ENCODE results near the gene GRIA1.

GRIA1 gene

GRCh38 chr5:153456993-153457392, 33.5 kb upstream of the GRIA1 start:
- Histone ChIP-seq H3K27me3 (ENCODE audit: control insufficient read depth in 1 of 2, insufficient read depth in 1 of 2, low read length in 2 of 2) (no peaks in the 10 kb centered on the region), H2BK12ac (ENCODE audit: low read length in 2 of 2) (no peak overlapping the region)

GRCh38 chr5:153458268-153458667, 32.2 kb upstream of the GRIA1 start:
- Histone ChIP-seq H3K23ac (ENCODE audit: low read length in 2 of 2) (no peak overlapping the region), H2AFZ (ENCODE audit: low read depth, low read length) (no peak overlapping the region), H3K9me3 (ENCODE audit: control insufficient read depth, low read length) (no peaks in the 10 kb centered on the region), H3K14ac (ENCODE audit: low read length in 2 of 2) (no peak overlapping the region), H3K4me1 (ENCODE audit: control insufficient read depth, insufficient read depth, low read depth, low read length) (no peaks in the 10 kb centered on the region), H3K9ac (ENCODE audit: low read length) (no peak overlapping the region), H3K4ac (ENCODE audit: low read depth in 1 of 2, low read length in 2 of 2) (peak overlapping the region in 1 of 2 experiments; percentile 51), H3K4me3 (ENCODE audit: insufficient read depth in 1 of 2, low read depth in 1 of 2, low read length in 2 of 2) (no peak overlapping the region), H3K79me1 (replicated peaks; ENCODE audit: low read length, poor library complexity, severe bottlenecking) (no peaks in the 10 kb centered on the region), H2BK120ac (ENCODE audit: low read depth, low read length) (no peak overlapping the region), H4K8ac (ENCODE audit: low read length) (no peak overlapping the region), H2BK15ac (ENCODE audit: low read depth, poor library complexity, severe bottlenecking) (no peak overlapping the region), H3K27ac (ENCODE audit: low read length, poor library complexity, severe bottlenecking) (no peak overlapping the region), H2BK5ac (ENCODE audit: low read depth, low read length, poor library complexity, severe bottlenecking) (no peak overlapping the region), H3K18ac (ENCODE audit: low read depth in 1 of 2, low read length in 2 of 2) (no peak overlapping the region), H4K91ac (ENCODE audit: low read length) (no peak overlapping the region), H2BK12ac (ENCODE audit: low read length in 2 of 2) (no peak overlapping the region), H3K4me2 (ENCODE audit: low read length, poor library complexity, severe bottlenecking) (no peak overlapping the region), H3K36me3 (ENCODE audit: control insufficient read depth in 1 of 2, insufficient read depth in 2 of 2, low read depth in 1 of 2, low read length in 2 of 2) (no peaks in the 10 kb centered on the region), H3K27me3 (ENCODE audit: control insufficient read depth in 1 of 2, insufficient read depth in 1 of 2, low read length in 2 of 2) (no peaks in the 10 kb centered on the region), H2AK5ac (ENCODE audit: low read length, severe bottlenecking) (no peak overlapping the region)
- DNase-seq: no peak

More at GRCh38 chr5:153456993-153457392, 33.5 kb upstream of the GRIA1 start:
- H3K4me2 ChIP-seq (ENCODE audit: low read length, poor library complexity, severe bottlenecking): no peak overlapping the region
- no peak overlapping the region for H2BK120ac ChIP-seq (ENCODE audit: low read depth, low read length)
- H3K27ac ChIP-seq (ENCODE audit: low read length, poor library complexity, severe bottlenecking): no peak overlapping the region
- no peak overlapping the region for H2AK5ac ChIP-seq (ENCODE audit: low read length, severe bottlenecking)
- no peaks in the 10 kb centered on the region for H3K4me1 ChIP-seq (ENCODE audit: control insufficient read depth, insufficient read depth, low read depth, low read length)
- no peaks in the 10 kb centered on the region for H3K9me3 ChIP-seq (ENCODE audit: control insufficient read depth, low read length)
- no peak overlapping the region for H3K4me3 ChIP-seq (ENCODE audit: insufficient read depth in 1 of 2, low read depth in 1 of 2, low read length in 2 of 2)
- WGBS: 100% methylated on average over 1 of the region's 1 CpG
- H3K4ac ChIP-seq (ENCODE audit: low read depth in 1 of 2, low read length in 2 of 2): no peak overlapping the region
- H2BK5ac ChIP-seq (ENCODE audit: low read depth, low read length, poor library complexity, severe bottlenecking): no peak overlapping the region
- no peaks in the 10 kb centered on the region for H3K79me1 ChIP-seq (replicated peaks; ENCODE audit: low read length, poor library complexity, severe bottlenecking)
- H4K8ac ChIP-seq (ENCODE audit: low read length): no peak overlapping the region
- H2AFZ ChIP-seq (ENCODE audit: low read depth, low read length): no peak overlapping the region
- H3K14ac ChIP-seq (ENCODE audit: low read length in 2 of 2): no peak overlapping the region
- no peak overlapping the region for H3K18ac ChIP-seq (ENCODE audit: low read depth in 1 of 2, low read length in 2 of 2)
- no peak overlapping the region for H2BK15ac ChIP-seq (ENCODE audit: low read depth, poor library complexity, severe bottlenecking)
- H3K36me3 ChIP-seq (ENCODE audit: control insufficient read depth in 1 of 2, insufficient read depth in 2 of 2, low read depth in 1 of 2, low read length in 2 of 2): no peaks in the 10 kb centered on the region
- no peak overlapping the region for H3K9ac ChIP-seq (ENCODE audit: low read length)
- H4K91ac ChIP-seq (ENCODE audit: low read length): no peak overlapping the region
- no peak for DNase-seq
- no peak overlapping the region for H3K23ac ChIP-seq (ENCODE audit: low read length in 2 of 2)

- no peak overlapping the region for H3K27ac ChIP-seq (ENCODE audit: low read length, poor library complexity, severe bottlenecking)
- H3K9me3 ChIP-seq (ENCODE audit: control insufficient read depth, low read length): no peaks in the 10 kb centered on the region
- no peak overlapping the region for H2BK15ac ChIP-seq (ENCODE audit: low read depth, poor library complexity, severe bottlenecking)
- no peak overlapping the region for H4K91ac ChIP-seq (ENCODE audit: low read length)
- H2BK5ac ChIP-seq (ENCODE audit: low read depth, low read length, poor library complexity, severe bottlenecking): no peak overlapping the region
- no peak overlapping the region for H3K4me2 ChIP-seq (ENCODE audit: low read length, poor library complexity, severe bottlenecking)
- H3K79me1 ChIP-seq (replicated peaks; ENCODE audit: low read length, poor library complexity, severe bottlenecking): no peaks in the 10 kb centered on the region
- no peak for DNase-seq
- H3K4me3 ChIP-seq (ENCODE audit: insufficient read depth in 1 of 2, low read depth in 1 of 2, low read length in 2 of 2): no peak overlapping the region
- no peak overlapping the region for H3K4ac ChIP-seq (ENCODE audit: low read depth in 1 of 2, low read length in 2 of 2)
- no peak overlapping the region for H4K8ac ChIP-seq (ENCODE audit: low read length)
- H2BK120ac ChIP-seq (ENCODE audit: low read depth, low read length): no peak overlapping the region
- H3K27me3 ChIP-seq (ENCODE audit: control insufficient read depth in 1 of 2, insufficient read depth in 1 of 2, low read length in 2 of 2): no peaks in the 10 kb centered on the region
- H2AK5ac ChIP-seq (ENCODE audit: low read length, severe bottlenecking): no peak overlapping the region
- H3K18ac ChIP-seq (ENCODE audit: low read depth in 1 of 2, low read length in 2 of 2): no peak overlapping the region
- H3K36me3 ChIP-seq (ENCODE audit: control insufficient read depth in 1 of 2, insufficient read depth in 2 of 2, low read depth in 1 of 2, low read length in 2 of 2): no peaks in the 10 kb centered on the region
- peak overlapping the region; percentile 18 for H2AFZ ChIP-seq (ENCODE audit: low read depth, low read length)
- no peak overlapping the region for H3K9ac ChIP-seq (ENCODE audit: low read length)
- H3K23ac ChIP-seq (ENCODE audit: low read length in 2 of 2): no peak overlapping the region
- no peak overlapping the region for H2BK12ac ChIP-seq (ENCODE audit: low read length in 2 of 2)
- no peak overlapping the region for H3K14ac ChIP-seq (ENCODE audit: low read length in 2 of 2)
- no peaks in the 10 kb centered on the region for H3K4me1 ChIP-seq (ENCODE audit: control insufficient read depth, insufficient read depth, low read depth, low read length)
Measured at GRCh38 chr5:153459051-153459743, 31.3 kb upstream of the GRIA1 start.

- H3K27ac ChIP-seq (ENCODE audit: low read length, poor library complexity, severe bottlenecking): no peak overlapping the region
- no peak overlapping the region for H4K91ac ChIP-seq (ENCODE audit: low read length)
- no peak overlapping the region for H3K4me3 ChIP-seq (ENCODE audit: insufficient read depth in 1 of 2, low read depth in 1 of 2, low read length in 2 of 2)
- H3K18ac ChIP-seq (ENCODE audit: low read depth in 1 of 2, low read length in 2 of 2): no peak overlapping the region
- 95% methylated on average over 2 of the region's 3 CpGs for WGBS
- H2BK15ac ChIP-seq (ENCODE audit: low read depth, poor library complexity, severe bottlenecking): no peak overlapping the region
- H2AFZ ChIP-seq (ENCODE audit: low read depth, low read length): no peak overlapping the region
- no peaks in the 10 kb centered on the region for H3K27me3 ChIP-seq (ENCODE audit: control insufficient read depth in 1 of 2, insufficient read depth in 1 of 2, low read length in 2 of 2)
- no peak overlapping the region for H3K4me2 ChIP-seq (ENCODE audit: low read length, poor library complexity, severe bottlenecking)
- no peaks in the 10 kb centered on the region for H3K9me3 ChIP-seq (ENCODE audit: control insufficient read depth, low read length)
- no peak overlapping the region for H2BK120ac ChIP-seq (ENCODE audit: low read depth, low read length)
- H2BK12ac ChIP-seq (ENCODE audit: low read length in 2 of 2): peak overlapping the region in 1 of 2 experiments; percentile 25
- no peak overlapping the region for H3K23ac ChIP-seq (ENCODE audit: low read length in 2 of 2)
- no peak overlapping the region for H4K8ac ChIP-seq (ENCODE audit: low read length)
- peak overlapping the region in 1 of 2 experiments; percentile 51 for H3K4ac ChIP-seq (ENCODE audit: low read depth in 1 of 2, low read length in 2 of 2)
- no peak overlapping the region for H2AK5ac ChIP-seq (ENCODE audit: low read length, severe bottlenecking)
- no peak overlapping the region for H3K14ac ChIP-seq (ENCODE audit: low read length in 2 of 2)
- DNase-seq: no peak
- H3K9ac ChIP-seq (ENCODE audit: low read length): no peak overlapping the region
- no peaks in the 10 kb centered on the region for H3K4me1 ChIP-seq (ENCODE audit: control insufficient read depth, insufficient read depth, low read depth, low read length)
- H3K36me3 ChIP-seq (ENCODE audit: control insufficient read depth in 1 of 2, insufficient read depth in 2 of 2, low read depth in 1 of 2, low read length in 2 of 2): no peaks in the 10 kb centered on the region
- H3K79me1 ChIP-seq (replicated peaks; ENCODE audit: low read length, poor library complexity, severe bottlenecking): no peaks in the 10 kb centered on the region
- no peak overlapping the region for H2BK5ac ChIP-seq (ENCODE audit: low read depth, low read length, poor library complexity, severe bottlenecking)
Measured at GRCh38 chr5:153460421-153460820, 30.0 kb upstream of the GRIA1 start.
